ENCODE measurements around the gene CYP4X1. TPM values are rescaled to one million over a fixed set of nuclear protein-coding genes. Genes with fewer than 3 reads are reported as not detected.
A peak's percentile ranks its signal among the peaks of the same experiment; 100 is the strongest.
"Not testable (repeated sequence)": the region's sequence is repeated elsewhere in the genome, so short reads cannot be mapped to it uniquely, and the experiment has no call there.

CYP4X1 gene
- total and polyA plus RNA-seq, 2 experiments from 2014 or later = 1.8 to 3.6 TPM

DNA sequence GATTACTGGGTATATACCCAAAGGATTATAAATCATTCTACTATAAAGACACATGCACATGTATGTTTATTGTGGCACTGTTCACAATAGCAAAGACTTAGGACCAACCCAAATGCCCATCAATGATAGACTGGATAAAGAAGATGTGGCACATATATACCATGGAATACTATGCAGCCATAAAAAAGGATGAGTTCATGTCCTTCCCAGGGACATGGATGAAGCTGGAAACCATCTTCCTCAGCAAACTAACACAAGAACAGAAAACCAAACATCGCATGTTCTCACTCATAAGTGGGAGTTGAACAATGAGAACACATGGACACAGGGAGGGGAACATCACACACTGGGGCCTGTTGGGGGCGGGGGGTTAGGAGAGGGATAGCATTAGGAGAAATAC, 32.9 kb upstream of the CYP4X1 start:
- not testable (repeated sequence) for H3K4me3 Mint-ChIP-seq; H3K4me2 ChIP-seq; H3K36me3 ChIP-seq (ENCODE audit: insufficient read depth); H3K79me2 ChIP-seq (replicated peaks; ENCODE audit: insufficient read depth); H3K4me1 Mint-ChIP-seq; H3K36me3 Mint-ChIP-seq (ENCODE audit: low read depth); ATAC-seq; H3K27me3 Mint-ChIP-seq (ENCODE audit: insufficient read depth, low read depth, poor library complexity); H3K27me3 ChIP-seq (ENCODE audit: insufficient read depth); H3K4me1 ChIP-seq (ENCODE audit: insufficient read depth); DNase-seq (ENCODE audit: low spot score); H3K4me3 ChIP-seq; H3K27ac Mint-ChIP-seq; H4K20me1 ChIP-seq (replicated peaks; ENCODE audit: insufficient read depth); H2AFZ ChIP-seq; H3K9me2 ChIP-seq (ENCODE audit: insufficient read depth); H3K9me3 Mint-ChIP-seq; H3K27ac ChIP-seq (ENCODE audit: low read depth); H3F3A ChIP-seq (replicated peaks; ENCODE audit: low read depth)

DNA sequence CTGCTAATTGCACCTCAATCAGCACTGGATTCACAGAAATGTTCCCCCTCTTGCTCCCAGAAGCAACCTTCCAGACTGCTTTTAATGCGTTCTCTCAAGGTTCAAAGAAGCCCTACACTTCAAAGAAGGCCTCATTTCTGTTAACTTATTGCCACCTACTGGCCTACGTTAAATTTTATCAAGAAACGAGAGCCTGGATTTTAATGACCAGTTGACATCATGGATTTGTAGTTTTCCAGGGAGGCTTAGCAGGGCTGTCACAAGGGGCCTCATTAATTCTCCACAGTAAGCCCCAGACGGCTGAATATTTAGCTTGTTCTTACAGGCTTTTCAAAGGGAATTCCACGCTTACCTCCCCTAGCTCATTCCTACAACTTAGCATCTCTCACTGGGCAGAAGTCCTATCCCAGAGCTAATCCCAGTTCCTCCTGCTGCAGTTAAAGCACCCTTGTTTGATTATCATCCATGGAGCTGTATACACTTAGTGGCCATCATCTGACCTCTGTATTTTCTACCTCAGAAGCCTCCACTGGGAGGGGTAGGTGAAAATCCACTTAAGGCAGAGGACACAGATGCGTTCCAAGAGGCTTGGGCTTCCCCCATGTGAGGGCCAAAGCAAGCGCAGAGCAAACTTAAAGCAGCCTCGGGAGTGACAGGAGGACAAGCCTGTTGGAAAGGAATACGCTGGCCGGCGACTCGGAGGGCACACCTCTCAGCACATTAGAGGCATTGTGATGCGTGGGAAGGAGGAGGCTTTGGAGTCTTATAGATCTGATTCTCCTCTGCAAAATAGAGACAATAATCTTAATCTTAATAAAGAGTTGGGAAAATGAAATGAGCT, 32.2 kb upstream of the CYP4X1 start:
- H3K27ac ChIP-seq (ENCODE audit: low read depth) = no peak overlapping the region
- TF ChIP-seq STAT1 (IDR thresholded peaks at IDR 0.05; ENCODE audit: unreplicated experiment) = no peak
- TF ChIP-seq, protein P1, sequence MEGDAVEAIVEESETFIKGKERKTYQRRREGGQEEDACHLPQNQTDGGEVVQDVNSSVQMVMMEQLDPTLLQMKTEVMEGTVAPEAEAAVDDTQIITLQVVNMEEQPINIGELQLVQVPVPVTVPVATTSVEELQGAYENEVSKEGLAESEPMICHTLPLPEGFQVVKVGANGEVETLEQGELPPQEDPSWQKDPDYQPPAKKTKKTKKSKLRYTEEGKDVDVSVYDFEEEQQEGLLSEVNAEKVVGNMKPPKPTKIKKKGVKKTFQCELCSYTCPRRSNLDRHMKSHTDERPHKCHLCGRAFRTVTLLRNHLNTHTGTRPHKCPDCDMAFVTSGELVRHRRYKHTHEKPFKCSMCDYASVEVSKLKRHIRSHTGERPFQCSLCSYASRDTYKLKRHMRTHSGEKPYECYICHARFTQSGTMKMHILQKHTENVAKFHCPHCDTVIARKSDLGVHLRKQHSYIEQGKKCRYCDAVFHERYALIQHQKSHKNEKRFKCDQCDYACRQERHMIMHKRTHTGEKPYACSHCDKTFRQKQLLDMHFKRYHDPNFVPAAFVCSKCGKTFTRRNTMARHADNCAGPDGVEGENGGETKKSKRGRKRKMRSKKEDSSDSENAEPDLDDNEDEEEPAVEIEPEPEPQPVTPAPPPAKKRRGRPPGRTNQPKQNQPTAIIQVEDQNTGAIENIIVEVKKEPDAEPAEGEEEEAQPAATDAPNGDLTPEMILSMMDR (conservative IDR thresholded peaks at IDR 0.05; ENCODE audit: low read depth in 2 of 2) = peak; percentile 51 to 71
- H3K27ac Mint-ChIP-seq = no peak overlapping the region
- H3F3A ChIP-seq (replicated peaks; ENCODE audit: low read depth) = no peaks in the 10 kb centered on the region
- DNase-seq (ENCODE audit: low spot score) (peak; percentile 76), ATAC-seq (peak; percentile 88)
- H2AFZ ChIP-seq = 0 out of 2 replicates have a peak overlapping the region, but pooled peaks have one; percentile 52
- no peaks in the 10 kb centered on the region for H3K36me3 Mint-ChIP-seq (ENCODE audit: low read depth)
- H3K4me3 Mint-ChIP-seq = no peak overlapping the region
- H3K79me2 ChIP-seq (replicated peaks; ENCODE audit: insufficient read depth) = no peaks in the 10 kb centered on the region
- no peaks in the 10 kb centered on the region for H3K27me3 Mint-ChIP-seq (ENCODE audit: insufficient read depth, low read depth, poor library complexity)
- H3K4me3 ChIP-seq = no peak overlapping the region
- H4K20me1 ChIP-seq (replicated peaks; ENCODE audit: insufficient read depth) = no peaks in the 10 kb centered on the region
- H3K27me3 ChIP-seq (ENCODE audit: insufficient read depth) = no peaks in the 10 kb centered on the region
- no peaks in the 10 kb centered on the region for H3K36me3 ChIP-seq (ENCODE audit: insufficient read depth)
- no peaks in the 10 kb centered on the region for H3K9me2 ChIP-seq (ENCODE audit: insufficient read depth)
- H3K4me1 Mint-ChIP-seq = peaks cover 5% of the 10 kb centered on the region; the same call in 2 of the 3 replicates
- H3K4me2 ChIP-seq = 0 out of 2 replicates have a peak overlapping the region, but pooled peaks have one; percentile 17
- no peaks in the 10 kb centered on the region for H3K9me3 Mint-ChIP-seq
- no peaks in the 10 kb centered on the region for H3K4me1 ChIP-seq (ENCODE audit: insufficient read depth)

DNA sequence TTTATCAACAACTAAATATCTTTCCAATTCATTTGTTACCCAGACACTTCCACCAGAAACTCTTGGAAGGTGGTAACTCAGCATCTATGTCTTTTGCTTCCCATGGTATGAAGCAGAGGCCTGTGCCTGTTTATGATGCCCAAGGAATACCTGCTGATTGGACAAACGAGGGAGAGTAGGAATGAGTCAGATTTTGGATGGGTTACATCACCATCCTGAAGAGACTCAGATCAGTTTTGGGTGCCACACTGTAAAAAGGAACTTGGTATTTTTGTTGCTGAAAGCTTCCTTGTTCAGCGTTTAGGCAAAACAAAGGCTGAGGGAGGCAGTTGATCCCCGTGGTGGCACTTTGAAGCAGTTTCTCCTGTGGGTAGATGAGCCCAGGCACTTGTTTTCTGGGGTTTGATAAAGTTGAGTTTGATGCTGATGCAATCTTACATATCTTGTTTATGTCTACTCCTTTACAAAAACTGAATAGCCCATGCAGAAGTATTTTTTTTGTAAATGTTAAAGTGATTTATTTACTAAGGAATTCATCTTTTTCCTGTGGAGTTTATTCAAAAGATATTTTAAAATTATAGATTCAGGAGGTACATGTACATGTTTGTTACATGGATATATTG, 26.7 kb upstream of the CYP4X1 start:
- no peaks in the 10 kb centered on the region for H3K27me3 Mint-ChIP-seq (ENCODE audit: insufficient read depth, low read depth, poor library complexity)
- no peak for ATAC-seq
- TF ChIP-seq STAT1 (IDR thresholded peaks at IDR 0.05; ENCODE audit: unreplicated experiment) = no peak
- TF ChIP-seq NANOG (IDR thresholded peaks at IDR 0.05; ENCODE audit: borderline replicate concordance) = no peak
- TF ChIP-seq, protein P2, sequence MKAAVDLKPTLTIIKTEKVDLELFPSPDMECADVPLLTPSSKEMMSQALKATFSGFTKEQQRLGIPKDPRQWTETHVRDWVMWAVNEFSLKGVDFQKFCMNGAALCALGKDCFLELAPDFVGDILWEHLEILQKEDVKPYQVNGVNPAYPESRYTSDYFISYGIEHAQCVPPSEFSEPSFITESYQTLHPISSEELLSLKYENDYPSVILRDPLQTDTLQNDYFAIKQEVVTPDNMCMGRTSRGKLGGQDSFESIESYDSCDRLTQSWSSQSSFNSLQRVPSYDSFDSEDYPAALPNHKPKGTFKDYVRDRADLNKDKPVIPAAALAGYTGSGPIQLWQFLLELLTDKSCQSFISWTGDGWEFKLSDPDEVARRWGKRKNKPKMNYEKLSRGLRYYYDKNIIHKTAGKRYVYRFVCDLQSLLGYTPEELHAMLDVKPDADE (IDR thresholded peaks at IDR 0.05) = no peak
- no peak for TF ChIP-seq ZNF114 (CRISPR knock-in tag; IDR thresholded peaks at IDR 0.05)

More for the DNA sequence above, 26.7 kb upstream of the CYP4X1 start:
- Histone ChIP-seq H3K27me3 (ENCODE audit: insufficient read depth) (no peaks in the 10 kb centered on the region), H3K27ac (ENCODE audit: low read depth) (no peak overlapping the region), H2AFZ (no peak overlapping the region), H3K79me2 (replicated peaks; ENCODE audit: insufficient read depth) (no peaks in the 10 kb centered on the region), H3K9me2 (ENCODE audit: insufficient read depth) (no peaks in the 10 kb centered on the region), H3K36me3 (ENCODE audit: insufficient read depth) (no peaks in the 10 kb centered on the region), H3K4me2 (no peak overlapping the region), H4K20me1 (replicated peaks; ENCODE audit: insufficient read depth) (no peaks in the 10 kb centered on the region), H3K4me3 (no peak overlapping the region), H3F3A (replicated peaks; ENCODE audit: low read depth) (no peaks in the 10 kb centered on the region), H3K4me1 (ENCODE audit: insufficient read depth) (peaks cover 11% of the 10 kb centered on the region)
- Mint-ChIP-seq H3K9me3 (no peaks in the 10 kb centered on the region), H3K4me3 (no peak overlapping the region), H3K4me1 (peaks cover 19% of the 10 kb centered on the region; the same call in 2 of the 3 replicates), H3K36me3 (ENCODE audit: low read depth) (no peaks in the 10 kb centered on the region), H3K27ac (no peak overlapping the region; the same call in 1 of the 2 replicates)
- no peak for DNase-seq (ENCODE audit: low spot score)
